SK-N-SH (cell line): ENCODE results near the gene HMX2. TPM values are rescaled to one million over a fixed set of nuclear protein-coding genes. Genes with fewer than 3 reads are reported as not detected.
"Not testable (repeated sequence)": the region's sequence is repeated elsewhere in the genome, so short reads cannot be mapped to it uniquely, and the experiment has no call there.

Experiments
- CTCF ChIA-PET: fragments of 300-600, 350-600 bp; formaldehyde crosslinking; extraction: SDS; loops from one replicate; lab custom pipeline; 2021; lab: Yijun Ruan, JAX
- POLR2A ChIA-PET: fragments of 350-600 bp; sonication (Branson Sonifier 250); formaldehyde crosslinking; extraction: SDS; loops from one replicate; lab custom pipeline; 2020; ENCODE audit warnings: antibody characterized with exemption, inconsistent platforms; lab: Yijun Ruan, JAX
- DNase-seq: peaks from one replicate; pipeline ENCODE4 v3.0.0; 2012
- H2AFZ ChIP-seq: fragments of 200-600 bp; sonication (generic); 2 replicates; pipeline ENCODE4 v1.8.1; 2016; ENCODE audit warnings: antibody characterized with exemption, mild to moderate bottlenecking, low read depth
- H3F3A ChIP-seq: fragments of 200-600 bp; sonication (generic); replicated peaks from 2 replicates; pipeline ENCODE3; 2016; ENCODE audit warnings: antibody characterized with exemption, mild to moderate bottlenecking; ENCODE audit not compliant: insufficient read depth
- H3K27ac ChIP-seq, 2 experiments: fragments of 200-500 bp in 1 of 2; fragments of 200-600 bp in 1 of 2; sonication (Bioruptor generic) in 1 of 2; sonication (generic), shearing (Covaris generic) in 1 of 2; 2 replicates each; pipeline versions ENCODE4 v1.5.1 to v1.6.1; 2014 to 2016; ENCODE audit warnings: low read depth in 2 of 2, inconsistent platforms in 1 of 2, low read length in 1 of 2, mild to moderate bottlenecking in 1 of 2, mixed read lengths in 1 of 2
- H3K27me3 ChIP-seq: fragments of 200-600 bp; sonication (generic), shearing (Covaris generic); 2 replicates; pipeline ENCODE4 v1.6.1; 2016; ENCODE audit warnings: mixed run types; ENCODE audit not compliant: insufficient read depth
- H3K36me3 ChIP-seq, 2 experiments: fragments of 200-500 bp in 1 of 2; fragments of 200-600 bp in 1 of 2; sonication (Bioruptor generic) in 1 of 2; sonication (generic) in 1 of 2; replicated peaks in 1 of 2; 2 replicates each; pipeline versions ENCODE3 to v1.5.1; 2014 to 2016; ENCODE audit warnings: low read length in 1 of 2, mild to moderate bottlenecking in 1 of 2; ENCODE audit not compliant: insufficient read depth in 2 of 2, control insufficient read depth in 1 of 2
- H3K4me1 ChIP-seq, 2 experiments: fragments of 200-500 bp in 1 of 2; fragments of 200-600 bp in 1 of 2; sonication (Bioruptor generic) in 1 of 2; sonication (generic), shearing (Covaris generic) in 1 of 2; 2 replicates each; pipeline versions ENCODE4 v1.5.1 to v1.6.1; 2014 to 2016; ENCODE audit warnings: low read depth in 1 of 2, low read length in 1 of 2, mixed run types in 1 of 2; ENCODE audit not compliant: insufficient read depth in 2 of 2, control insufficient read depth in 1 of 2
- H3K4me2 ChIP-seq: fragments of 200-600 bp; sonication (generic), shearing (Covaris generic); 2 replicates; pipeline ENCODE4 v1.6.1; 2017; ENCODE audit warnings: mixed run types
- H3K4me3 ChIP-seq, 2 experiments: fragments of 200-500 bp in 1 of 2; fragments of 200-600 bp in 1 of 2; sonication (Bioruptor generic) in 1 of 2; sonication (generic), shearing (Covaris generic) in 1 of 2; 2 replicates each; pipeline versions ENCODE4 v1.5.1 to v1.8.1; 2014 to 2016; ENCODE audit warnings: low read depth in 2 of 2, inconsistent platforms in 1 of 2, low read length in 1 of 2, mild to moderate bottlenecking in 1 of 2, mixed read lengths in 1 of 2, moderate library complexity in 1 of 2
- H3K79me2 ChIP-seq: fragments of 200-600 bp; sonication (generic); 2 replicates; pipeline ENCODE4 v1.8.1; 2017; ENCODE audit warnings: mild to moderate bottlenecking; ENCODE audit not compliant: insufficient read depth
- H3K9ac ChIP-seq: fragments of 200-600 bp; sonication (generic); 2 replicates; pipeline ENCODE4 v1.6.1; 2017; ENCODE audit warnings: mixed run types
- H3K9me2 ChIP-seq: fragments of 200-600 bp; sonication (generic); 2 replicates; pipeline ENCODE4 v1.6.1; 2017; ENCODE audit warnings: mixed run types
- H3K9me3 ChIP-seq: fragments of 200-600 bp; sonication (generic); 2 replicates; pipeline ENCODE4 v1.6.1; 2017; ENCODE audit warnings: mixed run types, mild to moderate bottlenecking, moderate library complexity
- H4K20me1 ChIP-seq: fragments of 200-600 bp; sonication (generic); 2 replicates; pipeline ENCODE4 v1.6.1; 2017; ENCODE audit warnings: mild to moderate bottlenecking, mixed run types; ENCODE audit not compliant: insufficient read depth
- EZH2phosphoT487 ChIP-seq: fragments of 200-600 bp; sonication (generic); IDR thresholded peaks from 2 replicates; pipeline ENCODE4 v1.6.1; 2017; ENCODE audit warnings: low read depth, mixed run types, mild to moderate bottlenecking, antibody characterized with exemption, moderate library complexity, borderline replicate concordance
- FOSL2 ChIP-seq: IDR thresholded peaks from 2 replicates; pipeline ENCODE4 v1.4.0; 2012; ENCODE audit warnings: low read depth, mild to moderate bottlenecking, moderate library complexity, borderline replicate concordance
- MEF2A ChIP-seq: IDR thresholded peaks from 2 replicates; pipeline ENCODE4 v1.4.0; 2012; ENCODE audit warnings: low read depth, borderline replicate concordance
- MXI1 ChIP-seq: IDR thresholded peaks from 2 replicates; pipeline ENCODE4 v1.6.1; 2012; ENCODE audit warnings: mild to moderate bottlenecking, low read depth, low read length, improper control_type of control experiment
- SIN3A ChIP-seq: IDR thresholded peaks from 2 replicates; pipeline ENCODE4 v1.6.1; 2012; ENCODE audit warnings: low read depth, mild to moderate bottlenecking, low read length, moderate library complexity, borderline replicate concordance
- TCF12 ChIP-seq: IDR thresholded peaks from 2 replicates; pipeline ENCODE4 v1.4.0; 2012
- WGBS: methylation state at CpG from one replicate; pipeline ENCODE4 v1.1.6; 2017; ENCODE audit warnings: low lambda C conversion rate; 5-methylcytosine and 5-hydroxymethylcytosine counted together
- polyA plus RNA-seq, 3 experiments: library from polyadenylated mRNA; depleted of rRNA; stranded (reverse); fragments of >200 nt; gene quantifications; 2 replicates each; pipeline ENCODE4 v1.2.3, GENCODE V29; 2012

HMX2 gene
- polyA plus RNA-seq, 1 of the 3 experiments (the other 2 are of a cell fraction) = not detected

- no peaks in the 10 kb centered on the region for H3K9me3 ChIP-seq
- no peaks in the 10 kb centered on the region for H3K9me2 ChIP-seq
- no peak overlapping the region for H3K9ac ChIP-seq
- H3K4me3 ChIP-seq = no peak overlapping the region
- CTCF ChIA-PET = interaction anchor here (1.0 to 3.3 kb wide), 2 partner anchors 8 to 182 kb away, joined by 3 to 12 read pairs; no protein-coding TSS in a partner anchor
- peaks cover 72 to 81% of the 10 kb centered on the region in 2 experiments for H3K36me3 ChIP-seq
- H3K79me2 ChIP-seq = peaks cover 88% of the 10 kb centered on the region
- 100% methylated on average over 2 of the region's 2 CpGs for WGBS
- DNase-seq = no peak
- no peaks in the 10 kb centered on the region for H3K27me3 ChIP-seq
- no peak overlapping the region for H3K4me2 ChIP-seq
- peaks cover 32% of the 10 kb centered on the region for H4K20me1 ChIP-seq
- POLR2A ChIA-PET = no interaction called here
- TF ChIP-seq EZH2phosphoT487 = no peak
- TF ChIP-seq, all 33 proteins: peak for 0
- H3K4me1 ChIP-seq = peaks cover 0 to 4% of the 10 kb centered on the region in 2 experiments; a peak in 2 of 4 replicates
- H3K27ac ChIP-seq = no peak overlapping the region
- H2AFZ ChIP-seq = no peak overlapping the region
- H3F3A ChIP-seq = peaks cover 5% of the 10 kb centered on the region
Measured at GRCh38 chr10:123166618-123167017, 18.7 kb downstream of the HMX2 start.

GRCh38 chr10:123170961-123171360 lies 23.0 kb downstream of the HMX2 start:
- Histone ChIP-seq H3K9ac (no peak overlapping the region), H3K79me2 (peaks cover 67% of the 10 kb centered on the region; the same call in 1 of the 2 replicates), H3K36me3 (peaks cover 39 to 54% of the 10 kb centered on the region in 2 experiments), H3K4me3 (no peak overlapping the region), H3K27me3 (no peaks in the 10 kb centered on the region), H2AFZ (no peak overlapping the region), H4K20me1 (peaks cover 8% of the 10 kb centered on the region; the same call in 1 of the 2 replicates), H3K9me3 (no peaks in the 10 kb centered on the region), H3K4me1 (no peaks in the 10 kb centered on the region), H3K9me2 (no peaks in the 10 kb centered on the region), H3F3A (peaks cover 5% of the 10 kb centered on the region), H3K4me2 (no peak overlapping the region), H3K27ac (no peak overlapping the region)
- 98% methylated on average over 4 of the region's 4 CpGs for WGBS
- ChIA-PET POLR2A (no interaction called here), CTCF (interaction anchor here (0.7 kb wide), 1 partner anchor 191 kb away, joined by 3 read pairs; no protein-coding TSS in a partner anchor)
- no peak for DNase-seq
- no peak for TF ChIP-seq FOSL2
- TF ChIP-seq TCF12 = no peak
- no peak for TF ChIP-seq SIN3A
- no peak for TF ChIP-seq MEF2A
- TF ChIP-seq MXI1 = no peak

DNA sequence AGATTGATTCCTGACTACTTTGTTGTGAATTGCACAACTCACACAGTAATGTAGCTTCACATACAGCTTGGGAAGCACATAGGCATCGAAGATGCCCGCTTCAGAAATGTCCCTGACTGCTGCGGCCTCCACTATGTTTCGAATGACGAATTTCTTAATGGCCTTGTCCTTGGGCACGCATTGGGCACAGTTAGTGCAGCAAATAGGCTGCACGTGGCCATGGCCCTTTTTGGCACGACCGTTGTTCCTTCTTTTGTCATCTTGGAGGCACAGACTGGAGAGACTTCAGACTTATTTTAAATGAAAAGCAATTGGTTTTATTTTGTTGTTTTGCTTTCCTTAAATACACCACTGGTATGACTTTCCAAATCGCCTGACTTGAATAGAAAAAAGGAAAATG lies 23.7 kb downstream of the HMX2 start:
- H3K9ac ChIP-seq, H3K27ac ChIP-seq, H3K4me1 ChIP-seq, DNase-seq, H3K27me3 ChIP-seq, H3K9me3 ChIP-seq, POLR2A ChIA-PET, H3K4me3 ChIP-seq, H4K20me1 ChIP-seq, H3K4me2 ChIP-seq, H2AFZ ChIP-seq, H3F3A ChIP-seq, H3K9me2 ChIP-seq: not testable (repeated sequence)
- CTCF ChIA-PET = interaction anchor here (0.7 kb wide), 1 partner anchor 190 kb away, joined by 3 read pairs; no protein-coding TSS in a partner anchor
- peaks cover 61% of the 10 kb centered on the region; the same call in 1 of the 2 replicates for H3K79me2 ChIP-seq
- 95% methylated on average over 10 of the region's 10 CpGs for WGBS
- peaks cover 38 to 53% of the 10 kb centered on the region in 2 experiments for H3K36me3 ChIP-seq
